Measurements from ENCODE around the gene ITPKB.

The ITPKB gene

DNA sequence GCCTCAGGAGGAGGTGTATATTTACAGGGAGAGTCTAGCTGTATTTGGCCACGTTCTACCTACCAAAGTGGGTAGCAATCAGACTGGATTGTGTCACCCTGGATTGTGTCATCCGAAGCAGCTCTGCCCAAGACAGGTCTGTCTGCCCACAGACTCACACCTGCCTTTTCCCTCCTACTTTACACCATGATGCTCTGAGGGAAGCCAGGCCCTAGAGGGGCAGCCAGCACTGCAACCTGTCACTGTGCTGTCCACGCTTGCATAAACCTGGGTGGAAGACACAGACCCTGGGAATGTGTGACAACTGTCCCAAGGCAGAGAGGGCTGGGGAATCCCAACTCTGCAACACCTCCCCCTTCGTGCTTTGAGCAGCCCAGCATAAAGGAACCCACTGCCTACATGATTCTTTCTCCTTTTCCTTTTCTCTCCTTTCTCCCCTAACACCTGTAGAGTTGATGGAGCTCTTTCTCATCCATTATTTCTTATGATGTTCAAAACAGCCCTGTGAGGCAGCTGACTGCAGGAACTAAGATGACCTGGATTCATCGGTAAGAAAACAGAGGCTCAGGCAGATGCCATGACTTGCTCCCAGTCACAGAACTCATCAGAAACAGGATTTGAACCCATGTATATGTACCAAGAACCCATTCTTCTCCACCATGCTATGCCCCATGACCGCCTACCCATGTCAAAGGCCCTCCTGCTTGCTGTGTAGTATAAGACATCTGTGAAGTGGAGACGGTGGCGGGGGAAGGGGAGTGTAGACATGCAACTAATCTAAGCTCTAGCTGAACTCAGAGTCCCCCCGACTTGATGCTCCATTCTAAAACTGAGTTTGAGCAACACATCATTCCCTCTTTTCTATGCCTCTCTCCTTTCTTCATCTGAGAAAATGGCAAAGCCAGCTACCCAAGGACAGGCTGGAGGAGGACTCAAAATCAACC lies 55.9 kb downstream of the ITPKB start:
- no peak for DNase-seq

DNA sequence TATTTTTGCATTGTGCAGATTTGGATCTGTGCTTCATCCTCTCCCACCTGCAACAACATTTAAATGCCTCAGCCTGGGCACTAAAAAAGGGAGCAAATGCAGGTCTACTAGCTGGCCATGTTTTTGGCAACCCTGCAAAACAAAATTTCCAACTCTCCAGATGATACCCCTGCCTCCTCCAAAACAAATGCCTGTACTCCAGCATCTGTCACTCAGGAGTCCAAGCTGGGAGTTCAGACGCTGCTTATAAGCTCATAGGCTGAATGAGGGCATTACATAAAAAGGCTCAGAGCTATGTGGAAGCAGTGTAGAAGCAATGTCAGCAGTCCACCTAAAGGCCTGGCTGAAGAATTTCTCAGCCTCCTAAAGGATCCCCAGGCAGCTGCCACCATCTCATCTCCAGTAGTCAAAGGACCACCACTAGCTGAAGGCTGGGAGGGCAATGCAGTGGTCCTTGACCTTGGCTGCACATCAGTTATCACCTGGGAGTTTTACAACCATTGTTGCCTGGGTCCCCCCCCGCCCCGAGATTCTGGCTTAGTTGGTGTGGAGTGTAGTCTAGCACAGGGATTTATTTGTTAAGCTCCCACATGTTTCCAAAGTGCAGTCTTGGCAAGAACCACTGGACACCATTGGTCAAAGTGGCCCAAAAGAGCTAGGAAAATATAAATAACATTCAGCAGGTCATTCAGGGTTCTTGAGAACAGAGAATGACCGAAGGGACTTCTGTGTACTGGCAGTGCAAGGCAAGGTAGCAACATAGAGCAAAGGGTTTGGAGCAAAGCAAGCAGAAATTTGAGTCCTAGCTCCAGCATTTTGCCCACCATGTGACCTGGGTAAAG lies 57.2 kb downstream of the ITPKB start:
- DNase-seq, result no peak

DNA sequence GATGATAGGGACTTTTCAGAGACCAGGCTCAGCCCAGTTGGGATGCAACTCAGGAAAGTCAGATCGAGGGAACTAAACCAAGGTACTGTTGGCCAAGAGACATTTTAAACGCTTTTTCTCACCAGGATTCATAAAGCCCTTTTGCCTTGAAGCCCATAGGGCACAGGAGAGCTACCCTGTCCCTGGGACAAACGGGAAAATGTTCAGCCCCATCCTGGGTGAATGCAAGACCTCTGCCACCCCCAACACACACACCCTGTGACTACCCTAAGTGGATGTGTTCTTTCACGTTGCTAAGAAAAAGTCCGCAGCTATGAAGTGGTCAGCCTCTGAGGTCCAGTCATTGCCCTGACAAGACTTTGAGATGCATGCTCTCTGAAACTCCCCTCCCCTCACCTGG lies 58.4 kb downstream of the ITPKB start:
- DNase-seq, result no peak

DNA sequence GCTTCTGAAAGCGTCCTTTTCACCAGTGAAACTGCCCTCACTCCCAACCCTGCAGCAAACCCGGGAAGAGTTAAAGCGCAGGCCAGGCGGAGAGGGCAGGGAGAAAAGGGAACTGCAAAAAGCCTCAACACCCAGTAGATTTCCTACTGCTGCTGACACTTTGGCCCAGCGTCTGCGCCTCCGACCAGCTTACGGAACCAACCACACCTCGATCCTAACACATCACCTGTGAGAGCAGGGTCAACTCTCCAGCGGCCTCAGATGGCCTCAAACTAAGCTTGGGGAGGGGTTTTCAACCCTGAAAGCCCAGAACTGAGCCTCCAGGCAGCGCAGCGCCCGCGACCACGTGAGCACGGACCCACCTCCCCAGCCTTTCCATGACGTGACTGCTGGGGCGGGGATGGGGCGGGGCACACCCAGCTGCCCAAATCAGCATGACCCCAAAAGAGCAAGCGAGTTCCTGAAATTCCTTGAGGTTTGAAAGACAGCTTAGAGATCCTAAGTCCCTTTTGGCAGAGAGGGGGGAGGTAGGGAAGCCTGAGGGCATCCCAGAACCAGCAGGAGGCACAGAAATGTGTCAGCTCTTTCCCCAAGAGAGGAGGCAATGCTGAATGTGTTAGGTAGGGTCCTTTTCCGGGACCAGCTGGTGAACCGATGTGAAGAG lies 59.1 kb downstream of the ITPKB start:
- peak; percentile 71 for DNase-seq

DNA sequence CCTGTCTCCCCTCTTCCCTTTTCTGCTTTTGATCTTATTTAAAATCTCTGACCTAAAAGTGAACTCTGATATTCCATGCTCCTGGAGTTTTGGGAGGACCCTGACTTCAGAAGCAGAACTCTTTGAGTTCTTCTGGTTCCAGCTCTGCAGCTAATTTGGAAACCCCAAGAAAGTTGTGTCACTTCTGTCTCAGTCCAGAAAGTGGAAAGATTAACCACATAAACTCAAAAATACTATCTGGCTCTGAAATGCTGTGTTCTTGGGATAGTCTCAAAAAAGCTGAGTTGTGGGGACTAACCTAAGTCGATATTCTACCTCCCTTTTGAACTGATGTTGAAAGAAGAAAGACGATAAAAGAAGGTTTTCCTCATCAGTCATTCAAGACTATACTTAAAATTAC lies 59.8 kb downstream of the ITPKB start:
- DNase-seq, result peak; percentile 57

DNA sequence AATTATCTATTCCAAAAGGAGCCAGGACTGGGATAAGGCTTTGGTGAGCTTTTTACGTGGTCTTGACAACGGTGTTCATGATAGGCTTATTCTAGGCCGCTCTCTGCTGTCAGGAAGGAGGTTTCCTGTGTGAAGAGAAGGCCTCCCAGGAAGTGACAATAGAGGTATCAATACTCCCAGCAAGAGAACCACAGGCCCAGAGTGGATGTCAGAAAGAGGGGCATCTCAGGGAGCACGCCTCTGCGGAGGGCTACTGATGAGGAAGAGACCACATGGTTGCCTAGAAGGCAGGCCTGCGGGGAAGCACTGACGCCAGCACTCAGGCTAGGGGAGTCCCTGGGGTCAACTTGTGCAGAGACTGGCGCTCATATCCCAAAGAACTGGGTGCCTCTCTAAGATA lies 60.4 kb downstream of the ITPKB start:
- DNase-seq, result no peak

DNA sequence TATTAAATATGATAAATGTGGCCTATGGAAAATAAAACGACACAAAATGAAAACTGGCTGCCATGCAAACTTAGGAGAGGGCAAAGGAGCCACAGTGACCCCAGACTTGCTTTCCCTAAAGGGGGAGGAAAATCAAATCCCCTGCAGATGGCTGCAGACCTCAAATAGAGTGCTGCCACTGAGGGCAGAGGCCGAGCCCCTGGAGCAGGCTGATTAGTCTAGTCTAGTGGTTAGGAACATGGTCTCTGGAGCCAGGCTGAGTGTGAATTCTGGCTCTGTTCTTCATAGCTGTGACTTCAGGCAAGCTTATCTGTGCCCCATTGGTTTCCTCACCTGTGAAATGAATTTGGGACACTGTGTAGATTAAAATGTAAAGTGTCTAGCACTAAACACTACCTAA lies 60.8 kb downstream of the ITPKB start:
- no peak for DNase-seq

DNA sequence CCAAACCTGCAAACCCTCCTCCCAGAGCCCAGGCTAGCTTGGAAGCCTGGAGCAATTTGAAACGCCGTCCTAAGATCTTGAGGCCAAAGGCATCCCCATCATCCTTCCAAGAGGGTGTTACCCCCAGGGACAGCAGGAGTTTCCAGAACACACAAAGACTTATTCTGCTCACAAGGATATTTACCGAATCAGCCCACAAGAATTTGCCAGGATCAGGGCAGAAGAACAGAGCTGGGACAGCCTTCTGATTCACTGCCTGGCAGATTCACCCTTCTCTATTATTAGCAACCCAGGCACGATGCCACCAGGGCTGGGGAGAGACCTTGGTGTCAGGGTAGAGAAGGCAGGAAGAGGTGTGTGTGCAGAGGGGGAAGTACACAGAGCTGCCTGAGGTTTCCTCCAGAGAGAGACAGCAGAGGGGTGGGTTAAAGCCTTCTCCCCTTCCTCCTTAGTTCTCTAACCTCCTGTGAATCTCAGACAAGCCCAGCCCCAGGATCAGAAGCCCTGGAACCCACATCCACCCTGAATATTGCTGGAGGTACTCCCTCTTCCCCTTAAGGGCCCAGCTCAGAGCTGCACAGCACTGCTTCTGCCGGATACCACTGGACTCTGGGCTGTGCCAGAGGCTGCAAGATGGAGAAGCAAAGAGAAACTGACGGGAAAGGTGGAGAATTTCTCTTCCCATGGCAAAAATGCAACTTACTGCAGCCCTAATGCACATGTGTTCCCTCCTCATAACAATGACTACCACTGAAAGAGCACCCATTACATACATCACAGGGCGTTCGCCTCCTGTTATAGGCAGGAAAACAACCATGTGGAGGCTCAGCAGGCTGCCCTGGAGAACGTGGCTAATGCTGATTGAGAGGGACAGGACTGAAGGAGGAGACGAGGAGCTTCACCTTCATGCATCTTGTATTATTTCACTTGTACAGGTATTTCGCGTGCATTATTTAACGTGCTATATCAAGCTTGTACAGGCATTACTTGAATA lies 61.8 kb downstream of the ITPKB start:
- peak; percentile 44 for DNase-seq

DNA sequence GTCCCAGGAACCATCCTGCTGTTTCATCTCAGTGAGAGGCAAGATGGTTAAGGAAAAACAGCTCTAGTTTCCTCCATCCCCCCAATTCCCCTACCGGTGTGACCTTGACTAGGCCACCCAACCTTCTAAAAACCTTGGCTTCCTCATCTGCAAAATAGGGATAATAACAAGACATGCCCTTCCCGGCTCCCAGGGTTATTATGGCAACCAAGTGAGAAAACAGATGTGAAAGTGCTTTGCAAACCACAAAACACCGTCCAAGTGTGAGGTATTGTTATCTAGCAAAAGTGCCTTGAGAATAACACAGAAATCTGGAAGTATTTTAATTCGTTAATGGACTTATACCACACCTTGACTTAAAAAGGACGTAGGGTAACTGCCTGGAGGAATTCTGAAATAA lies 62.7 kb downstream of the ITPKB start:
- DNase-seq, result no peak

DNA sequence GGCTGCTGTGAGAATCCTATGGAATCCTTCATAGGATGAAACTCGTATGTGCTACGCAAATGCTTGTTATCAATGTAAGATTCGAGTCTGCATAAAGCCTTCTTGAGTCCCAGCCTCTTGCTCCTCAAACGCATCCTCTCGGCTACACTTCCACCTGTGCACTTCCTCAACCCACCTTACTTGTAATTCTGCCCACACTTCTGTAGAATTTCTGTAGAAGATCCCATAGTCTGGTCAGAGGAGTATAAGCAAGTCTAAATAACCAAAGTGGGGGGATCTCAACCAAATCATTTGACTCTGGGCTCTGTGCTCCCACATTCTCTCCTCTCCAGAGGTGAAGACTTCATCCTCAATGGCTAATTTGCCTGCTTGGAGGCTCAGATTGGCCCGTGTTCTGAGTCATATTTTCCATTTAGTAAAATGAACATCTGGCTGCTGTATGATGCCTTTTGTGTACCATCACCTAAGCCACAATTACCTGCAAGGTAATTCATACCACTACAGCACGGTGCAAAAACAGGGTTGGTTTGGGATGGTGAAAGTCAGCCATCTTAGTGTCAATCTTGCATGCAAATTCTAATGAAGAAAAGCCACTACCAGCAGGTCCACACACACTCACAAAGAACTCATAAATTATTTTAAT lies 63.2 kb downstream of the ITPKB start:
- DNase-seq, result no peak

DNA sequence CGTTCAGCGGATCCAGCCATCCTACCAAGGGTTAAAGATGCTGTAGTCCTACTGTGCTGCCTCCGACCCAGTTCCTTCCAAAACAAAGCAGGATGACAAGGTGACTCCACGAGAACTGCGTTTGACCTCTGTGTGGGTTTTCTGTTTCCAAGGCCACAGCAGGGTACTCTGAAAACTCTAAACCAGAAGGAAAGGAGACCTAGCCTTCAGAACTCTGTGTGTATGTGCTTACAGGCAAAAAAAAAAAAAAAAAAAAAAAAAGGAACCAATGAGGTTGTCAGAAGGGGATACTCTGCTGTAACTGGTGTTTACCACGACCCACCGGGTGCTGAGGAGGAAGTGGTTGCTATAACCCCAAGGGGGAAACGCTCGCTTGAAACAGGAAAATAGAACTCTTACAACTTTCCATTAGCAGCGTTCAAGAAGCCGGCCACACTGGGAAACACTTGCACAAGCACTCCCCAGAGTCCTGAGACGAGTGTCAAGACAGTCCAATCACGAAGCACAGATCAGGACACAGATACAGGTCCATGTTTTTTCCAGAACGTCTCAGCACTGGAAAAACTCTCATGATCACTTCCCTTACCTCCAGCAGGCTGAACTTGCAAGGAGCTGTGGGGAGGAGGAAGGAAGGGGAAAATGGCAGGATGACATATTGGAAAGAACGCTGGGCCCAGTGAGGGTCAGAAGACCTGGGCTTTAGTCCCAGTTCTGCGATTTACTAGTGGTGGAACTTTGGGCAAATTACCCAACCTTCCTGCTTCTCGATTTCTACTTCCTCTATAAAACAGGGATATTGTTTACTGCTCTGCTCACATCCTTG lies 64.0 kb downstream of the ITPKB start:
- DNase-seq, result peak; percentile 93

DNA sequence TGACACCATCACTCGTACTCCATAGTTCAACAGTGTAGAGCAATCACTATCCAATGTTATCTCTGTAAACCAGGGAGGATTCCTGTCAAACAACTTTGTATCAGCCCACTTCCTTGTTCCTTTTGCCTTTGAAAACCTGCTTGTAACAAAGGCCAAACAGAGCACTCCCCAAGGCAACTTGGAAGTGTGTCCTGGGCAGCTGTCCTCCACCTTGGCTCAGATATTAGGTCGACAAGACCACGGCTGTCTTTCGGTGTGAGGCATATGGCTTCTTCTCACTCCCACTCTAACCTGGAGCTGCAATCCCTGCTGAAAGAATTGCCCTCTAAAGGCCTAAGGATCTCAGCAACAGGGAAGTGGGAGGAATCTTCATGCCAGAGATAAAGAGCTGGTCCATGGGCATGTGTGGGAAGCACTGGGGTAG lies 66.7 kb downstream of the ITPKB start:
- no peak for DNase-seq

DNA sequence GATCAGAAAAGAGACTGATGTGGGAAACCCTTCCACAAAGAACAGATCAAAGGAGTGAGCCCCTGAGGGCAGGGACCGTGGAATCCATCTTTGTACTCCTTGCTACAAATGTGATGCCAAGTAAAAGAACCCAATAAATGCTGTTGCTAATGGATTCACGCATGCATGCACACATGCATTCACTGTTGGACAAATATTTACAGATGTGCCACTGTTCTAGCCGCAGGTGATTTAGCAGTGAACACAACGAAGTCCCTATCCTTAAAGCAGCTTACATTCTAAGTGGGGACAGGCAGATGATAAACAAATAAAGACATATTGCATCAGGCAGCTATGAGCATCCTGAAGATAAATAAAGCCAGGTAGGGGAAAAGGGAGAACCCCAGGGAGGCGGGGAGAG lies 67.8 kb downstream of the ITPKB start:
- DNase-seq, result no peak

DNA sequence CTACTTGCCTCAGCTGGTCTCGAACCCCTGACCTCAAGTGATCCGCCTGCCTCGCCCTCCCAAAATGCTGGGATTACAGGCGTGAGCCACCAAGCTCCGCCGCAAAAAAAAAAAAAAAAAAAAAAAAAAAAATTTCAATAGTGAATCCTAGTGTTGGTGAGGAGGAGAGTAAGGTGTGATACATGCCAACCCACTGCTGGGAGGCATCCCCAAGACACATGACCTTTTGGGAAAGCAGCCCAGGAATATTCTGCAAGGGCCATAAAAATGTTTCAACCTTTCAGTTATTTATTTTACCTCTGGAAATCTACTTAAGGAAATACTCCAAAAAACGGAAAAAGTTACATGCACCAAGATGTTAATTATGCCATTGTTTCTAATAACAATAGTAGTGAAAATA lies 69.0 kb downstream of the ITPKB start:
- no peak for DNase-seq

DNA sequence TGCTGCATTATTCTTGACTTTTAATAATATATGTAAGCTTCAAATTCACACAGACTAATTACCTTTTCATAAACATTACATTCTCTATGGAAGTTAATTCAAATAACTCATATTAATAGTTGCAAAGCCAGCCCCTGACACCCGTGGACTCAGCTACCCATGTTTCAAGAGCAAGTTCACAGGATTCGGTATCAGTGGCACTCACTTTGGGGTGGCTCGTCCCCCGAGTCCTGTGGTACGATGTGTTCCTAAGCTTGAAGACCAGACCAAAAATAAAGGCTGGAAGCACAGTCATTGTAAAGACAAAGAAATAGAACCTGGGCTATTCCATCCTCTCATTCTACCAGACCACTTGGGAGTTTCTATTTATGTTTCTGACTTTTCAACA lies 70.9 kb downstream of the ITPKB start:
- DNase-seq, result no peak

DNA sequence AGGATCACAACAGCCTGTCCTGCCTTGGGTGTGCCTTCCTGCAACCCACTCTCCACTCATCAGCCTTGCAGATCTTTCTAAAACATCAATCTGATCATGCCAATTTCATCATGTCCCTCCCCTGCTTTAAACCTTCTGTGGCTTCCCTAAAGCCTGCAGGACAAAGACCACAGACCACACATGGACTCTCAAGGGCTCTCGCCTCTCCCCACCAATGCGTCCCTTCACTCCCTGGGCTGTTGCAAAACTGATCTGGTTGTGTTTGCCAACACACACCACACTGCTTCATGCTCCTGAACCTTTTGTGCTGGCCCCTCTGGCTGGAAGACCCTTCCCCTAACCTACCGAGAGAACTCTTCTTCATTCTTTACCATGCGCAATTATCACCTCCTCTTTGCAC lies 72.4 kb downstream of the ITPKB start:
- DNase-seq, result peak; percentile 31

DNA sequence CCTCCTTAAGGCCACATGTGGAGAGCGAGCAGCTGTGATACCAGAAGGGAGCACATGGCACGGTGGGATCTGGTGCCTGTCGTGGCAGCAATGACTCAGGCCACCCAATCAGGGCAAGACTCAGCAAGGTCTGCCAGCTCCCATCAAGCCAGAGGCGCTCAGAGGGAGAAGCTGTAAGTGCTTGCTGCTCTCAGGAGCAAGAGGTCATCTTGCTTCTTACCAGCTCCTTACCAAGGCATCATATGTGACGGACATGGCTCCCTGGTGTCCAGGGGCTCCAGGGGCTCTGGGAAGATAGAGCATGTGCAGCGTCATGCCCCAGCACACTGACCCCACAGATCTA lies 72.9 kb downstream of the ITPKB start:
- no peak for DNase-seq

DNA sequence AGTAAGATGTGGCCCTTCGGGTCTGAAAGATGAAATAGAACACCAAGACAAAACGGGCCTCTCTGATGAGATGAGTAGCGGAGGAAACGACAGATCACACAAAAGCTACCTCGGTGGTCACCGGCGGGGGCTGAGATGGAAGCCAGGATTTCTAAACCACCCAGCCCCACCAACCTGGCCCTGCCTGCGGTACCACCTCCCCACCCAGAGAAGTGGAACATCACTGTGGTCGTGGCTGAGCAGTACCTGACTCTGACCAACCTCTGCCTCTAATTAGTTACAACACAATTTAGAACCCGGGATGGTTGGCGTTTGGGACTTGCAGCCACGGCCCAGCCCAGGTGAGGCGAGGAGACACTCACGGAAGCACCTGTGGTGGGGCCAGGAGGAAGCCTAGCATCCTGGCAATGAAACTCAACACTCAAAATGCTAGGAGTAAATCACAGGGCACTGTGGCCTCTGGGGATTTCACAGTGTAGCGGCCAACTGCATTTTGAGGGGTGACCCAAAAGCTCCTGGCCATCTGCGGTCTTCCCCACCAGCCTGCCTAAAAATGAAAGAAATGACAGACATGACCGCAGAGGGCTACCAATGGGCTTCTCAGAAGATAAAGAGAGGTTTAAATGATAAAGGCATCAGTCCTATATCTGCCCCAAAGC lies 73.4 kb downstream of the ITPKB start:
- no peak for DNase-seq

DNA sequence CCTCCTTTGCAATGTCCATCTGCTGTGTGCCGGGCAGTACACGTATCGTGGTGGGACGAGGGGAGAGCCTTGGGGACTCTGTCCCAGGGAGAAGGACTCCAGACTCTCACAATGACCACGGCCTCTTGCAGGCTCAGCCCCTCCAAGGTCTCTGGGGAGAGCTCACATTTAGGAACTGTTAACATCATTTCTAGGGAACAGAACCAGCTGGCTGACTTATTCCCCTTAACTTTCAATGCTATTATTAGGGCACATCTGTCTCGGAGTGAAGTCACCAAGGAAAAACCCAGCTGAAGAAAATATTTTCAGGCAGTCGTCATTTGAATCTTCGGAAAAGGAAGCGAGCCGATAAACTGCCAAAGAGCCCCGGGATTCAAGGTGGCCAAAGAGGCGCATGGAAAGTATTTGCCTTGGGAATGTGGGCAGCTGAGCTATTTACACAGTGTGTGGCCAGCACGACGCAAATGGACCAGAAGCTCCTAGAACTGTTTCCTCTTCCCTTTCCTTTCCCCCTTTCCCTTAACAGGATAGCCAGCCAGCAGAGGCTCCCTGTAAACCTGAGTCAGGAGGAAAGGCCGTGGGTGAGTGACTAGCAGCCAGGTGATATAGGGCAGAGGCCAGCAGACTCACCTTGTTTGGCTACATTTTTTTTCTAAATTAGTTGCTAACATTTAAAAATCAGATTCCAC lies 74.5 kb downstream of the ITPKB start:
- no peak for DNase-seq

DNA sequence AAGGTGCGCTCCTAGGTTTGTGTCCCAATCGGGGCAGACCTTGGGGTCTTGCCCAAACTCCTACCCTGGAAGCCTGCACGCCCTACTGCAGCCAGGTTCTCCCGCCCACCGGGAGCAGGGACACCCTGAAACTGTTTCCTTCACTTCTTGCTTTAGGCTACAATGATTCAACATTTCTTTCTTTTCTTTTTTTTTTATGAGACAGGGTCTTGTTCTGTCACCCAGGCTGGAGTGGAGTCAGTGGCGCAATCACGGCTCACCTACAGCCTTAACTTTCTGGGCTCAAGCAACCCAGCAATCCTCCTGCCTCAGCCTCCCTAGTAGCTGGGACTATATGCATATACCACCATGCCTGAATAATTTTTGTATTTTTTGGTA lies 75.8 kb downstream of the ITPKB start:
- DNase-seq, result peak; percentile 23

Measured in inflammatory macrophage treated with lipopolysaccharide for 4 hours (primary cell).